SK-N-SH treated with all-trans-retinoic acid at 6 μM for 48 hours (cell line): Measurements from ENCODE around the gene NRBF2.

Experiments
- ATAC-seq: fragments of 200-7000 bp; cut with Tn5 transposase; 3 replicates; pipeline ENCODE4 v1.9.1; 2020; ENCODE audit warnings: mild to moderate bottlenecking, moderate library complexity
- ARNTL ChIP-seq: fragments of 450-650 bp; formaldehyde crosslinking; IDR thresholded peaks from 2 replicates; pipeline ENCODE4 v1.5.0; 2020; ENCODE audit warnings: low read depth, mild to moderate bottlenecking, moderate library complexity, borderline replicate concordance
- BACH2 ChIP-seq: fragments of 250-450 bp; sonication (Bioruptor Pico); IDR thresholded peaks from 2 replicates; pipeline ENCODE4 v1.9.0; 2021; ENCODE audit warnings: mild to moderate bottlenecking, borderline replicate concordance
- CREB5 ChIP-seq: fragments of 250-450 bp; sonication (Bioruptor Pico); IDR thresholded peaks from 2 replicates; pipeline ENCODE4 v1.5.1; 2020; ENCODE audit warnings: low read depth, mild to moderate bottlenecking, moderate library complexity
- ESRRG ChIP-seq: fragments of 250-450 bp; sonication (Bioruptor Pico); IDR thresholded peaks from 2 replicates; pipeline ENCODE4 v1.6.1; 2021; ENCODE audit warnings: mild to moderate bottlenecking
- ISL1 ChIP-seq: fragments of 250-450 bp; sonication (Bioruptor Pico); IDR thresholded peaks from 2 replicates; pipeline ENCODE4 v2.1.2; 2022; ENCODE audit warnings: mild to moderate bottlenecking, moderate library complexity
- OSR1 ChIP-seq: fragments of 250-450 bp; sonication (Bioruptor Pico); IDR thresholded peaks from 2 replicates; pipeline ENCODE4 v1.8.0; 2022; ENCODE audit warnings: moderate library complexity, mild to moderate bottlenecking, inconsistent platforms
- PATZ1 ChIP-seq: fragments of 250-450 bp; sonication (Bioruptor Pico); IDR thresholded peaks from 2 replicates; pipeline ENCODE4 v1.8.0; 2020; ENCODE audit warnings: mild to moderate bottlenecking, moderate library complexity, borderline replicate concordance
- POU6F1 ChIP-seq: fragments of 250-450 bp; sonication (Bioruptor Pico); IDR thresholded peaks from 2 replicates; pipeline ENCODE4 v1.8.0; 2021; ENCODE audit warnings: low read depth, mild to moderate bottlenecking, moderate library complexity, borderline replicate concordance
- RARB ChIP-seq: fragments of 250-450 bp; sonication (Bioruptor Pico); IDR thresholded peaks from 2 replicates; pipeline ENCODE4 v1.8.0; 2021; ENCODE audit warnings: mild to moderate bottlenecking, moderate library complexity
- SNAI2 ChIP-seq: fragments of 250-450 bp; sonication (Bioruptor Pico); IDR thresholded peaks from 2 replicates; pipeline ENCODE4 v1.5.0; 2020; ENCODE audit warnings: mild to moderate bottlenecking, moderate library complexity
- TCF4 ChIP-seq: fragments of 250-450 bp; sonication (Bioruptor Pico); IDR thresholded peaks from 2 replicates; pipeline ENCODE4 v1.8.0; 2021; ENCODE audit warnings: mild to moderate bottlenecking, moderate library complexity, borderline replicate concordance
- TSHZ2 ChIP-seq: fragments of 250-450 bp; sonication (Bioruptor Pico); IDR thresholded peaks from 2 replicates; pipeline ENCODE4 v1.5.0; 2020; ENCODE audit warnings: mild to moderate bottlenecking, moderate library complexity
- ZC3H10 ChIP-seq: fragments of 250-450 bp; sonication (Bioruptor Pico); IDR thresholded peaks from 2 replicates; pipeline ENCODE4 v1.5.1; 2021; ENCODE audit warnings: mild to moderate bottlenecking, moderate library complexity
- ZNF565 ChIP-seq: fragments of 450-650 bp; formaldehyde crosslinking; conservative IDR thresholded peaks from 2 replicates; pipeline ENCODE4 v1.5.0; 2020; ENCODE audit warnings: low read depth, mild to moderate bottlenecking, moderate library complexity
- ZNF70 ChIP-seq: fragments of 450-650 bp; formaldehyde crosslinking; IDR thresholded peaks from 2 replicates; pipeline ENCODE4 v1.5.0; 2020; ENCODE audit warnings: mild to moderate bottlenecking, moderate library complexity
- ZNF8 ChIP-seq: fragments of 450-650 bp; formaldehyde crosslinking; IDR thresholded peaks from 2 replicates; pipeline ENCODE4 v1.5.0; 2020; ENCODE audit warnings: mild to moderate bottlenecking, moderate library complexity

NRBF2 gene

GRCh38 chr10:63106111-63106755 lies 26.9 kb upstream of the NRBF2 start (continued):
- TF ChIP-seq POU6F1 (CRISPR knock-in tag), result no peak

GRCh38 chr10:63107943-63108437 lies 25.1 kb upstream of the NRBF2 start:
- no peak for ATAC-seq
- TF ChIP-seq CREB5 (CRISPR knock-in tag), result no peak
- no peak for TF ChIP-seq PATZ1
- TF ChIP-seq ZNF70 (CRISPR knock-in tag), result no peak
- TF ChIP-seq SNAI2 (CRISPR knock-in tag), result no peak
- TF ChIP-seq TCF4, result no peak
- no peak for TF ChIP-seq RARB (CRISPR knock-in tag)
- no peak for TF ChIP-seq ZNF565
- TF ChIP-seq ESRRG (CRISPR knock-in tag), result no peak

GRCh38 chr10:63110940-63111339 lies 22.2 kb upstream of the NRBF2 start:
- TF ChIP-seq POU6F1 (CRISPR knock-in tag), result no peak
- TF ChIP-seq TCF4, result no peak
- no peak for TF ChIP-seq SNAI2 (CRISPR knock-in tag)
- no peak for TF ChIP-seq ARNTL
- no peak for TF ChIP-seq BACH2 (CRISPR knock-in tag)
- no peak for TF ChIP-seq OSR1 (CRISPR knock-in tag)
- TF ChIP-seq TSHZ2 (CRISPR knock-in tag), result no peak
- no peak for TF ChIP-seq ZNF8 (CRISPR knock-in tag)
- no peak for TF ChIP-seq ZC3H10 (CRISPR knock-in tag)
- no peak for ATAC-seq

- TF ChIP-seq ISL1 (peak; percentile 14; the same call in 1 of the 2 replicates), OSR1 (CRISPR knock-in tag) (no peak)
- ATAC-seq, result no peak
Measured at GRCh38 chr10:63114031-63114814, 18.9 kb upstream of the NRBF2 start.
